ENCODE results near the gene EFNA5. TPM values are rescaled to one million over a fixed set of nuclear protein-coding genes. Genes with fewer than 3 reads are reported as not detected.

The EFNA5 gene
- total and polyA plus RNA-seq, 2 of the 8 experiments (the other 6 are each of a cell fraction or from before 2014, with no cell fraction given) = 9.6 to 21.8 TPM

GRCh38 chr5:107373549-107374263 is 297.0 kb downstream of the EFNA5 start (continued):
- TF ChIP-seq EZH2 (IDR thresholded peaks at IDR 0.05; ENCODE audit: low read depth, low read length, severe bottlenecking) = no peak

Measured in H1 (cell line).